Neutrophil (primary cell): ENCODE data around the gene TRABD.

Experiments
- H3K27ac ChIP-seq: fragments of 200-600 bp; sonication (generic); 2 replicates; pipeline ENCODE4 v1.5.1; 2016; ENCODE audit warnings: mild to moderate bottlenecking, moderate library complexity
- H3K27me3 ChIP-seq: fragments of 200-600 bp; sonication (generic); 2 replicates; pipeline ENCODE4 v1.6.0; 2016; ENCODE audit warnings: mild to moderate bottlenecking
- H3K36me3 ChIP-seq: fragments of 200-600 bp; sonication (generic); 2 replicates; pipeline ENCODE4 v1.5.1; 2017
- H3K4me1 ChIP-seq, 2 experiments: fragments of 200-600 bp in 1 of 2; sonication (generic) in 1 of 2; 1 replicate in 1 of 2; 2 replicates in 1 of 2; pipeline versions ENCODE4 v1.5.1 to v1.6.1; 2013 to 2016; ENCODE audit warnings: low read depth in 1 of 2, low read length in 1 of 2, mild to moderate bottlenecking in 1 of 2, moderate library complexity in 1 of 2; ENCODE audit not compliant: control insufficient read depth in 1 of 2, insufficient read depth in 1 of 2
- H3K4me3 ChIP-seq, 2 experiments: fragments of 200-600 bp in 1 of 2; sonication (generic) in 1 of 2; 1 replicate in 1 of 2; 2 replicates in 1 of 2; pipeline ENCODE4 v1.5.1; 2013 to 2016; ENCODE audit warnings: low read depth in 1 of 2, low read length in 1 of 2, mild to moderate bottlenecking in 1 of 2, moderate library complexity in 1 of 2
- H3K9me3 ChIP-seq: fragments of 200-600 bp; sonication (generic); 2 replicates; pipeline ENCODE4 v1.5.1; 2016
- TF ChIP-seq, protein P1 (sequence below): fragments of 200-600 bp; sonication (generic); IDR thresholded peaks from 2 replicates; pipeline ENCODE4 v1.5.1; 2016; ENCODE audit warnings: antibody characterized with exemption

Gene TRABD

DNA sequence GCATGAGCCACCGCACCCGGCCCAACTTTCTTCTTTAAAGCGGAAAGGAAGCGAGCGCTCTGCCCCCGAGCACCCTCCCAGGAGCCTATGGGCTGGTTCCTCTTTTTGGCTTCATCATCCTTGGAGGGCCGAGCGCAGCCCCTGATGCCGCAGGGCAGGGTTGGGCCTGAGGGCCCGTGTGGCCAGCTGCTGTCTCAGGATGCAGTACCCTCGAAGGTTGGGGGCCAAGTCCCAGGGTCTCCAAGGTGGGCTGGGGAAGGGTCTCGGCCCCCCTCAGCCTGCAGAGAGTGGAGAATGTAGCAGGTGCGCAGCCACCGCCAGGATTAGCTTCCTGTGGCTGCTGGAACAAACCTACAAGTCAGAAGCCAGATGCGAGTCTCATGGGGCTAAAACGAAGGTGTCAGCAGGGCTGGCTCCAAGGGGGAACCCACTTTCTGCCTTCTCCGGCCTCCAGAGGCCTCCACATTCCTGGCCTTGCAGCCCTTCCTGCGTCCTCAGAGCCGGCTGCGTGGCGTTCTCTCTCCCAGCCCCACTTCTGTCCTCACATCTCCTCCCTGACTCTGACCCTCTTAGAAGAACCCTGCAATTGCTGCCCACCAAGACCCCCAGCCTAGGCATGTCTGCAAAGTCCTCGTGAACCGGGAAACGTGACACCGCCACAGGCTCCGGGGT is 12.3 kb upstream of the TRABD start:
- Histone ChIP-seq H3K27ac (peak overlapping the region; percentile 62), H3K4me1 (peaks cover 23 to 40% of the 10 kb centered on the region in 2 experiments), H3K36me3 (peaks cover 13% of the 10 kb centered on the region), H3K9me3 (no peaks in the 10 kb centered on the region), H3K4me3 (peak overlapping the region; percentile 17 to 44), H3K27me3 (peaks cover 69% of the 10 kb centered on the region)
- TF ChIP-seq, protein P1, sequence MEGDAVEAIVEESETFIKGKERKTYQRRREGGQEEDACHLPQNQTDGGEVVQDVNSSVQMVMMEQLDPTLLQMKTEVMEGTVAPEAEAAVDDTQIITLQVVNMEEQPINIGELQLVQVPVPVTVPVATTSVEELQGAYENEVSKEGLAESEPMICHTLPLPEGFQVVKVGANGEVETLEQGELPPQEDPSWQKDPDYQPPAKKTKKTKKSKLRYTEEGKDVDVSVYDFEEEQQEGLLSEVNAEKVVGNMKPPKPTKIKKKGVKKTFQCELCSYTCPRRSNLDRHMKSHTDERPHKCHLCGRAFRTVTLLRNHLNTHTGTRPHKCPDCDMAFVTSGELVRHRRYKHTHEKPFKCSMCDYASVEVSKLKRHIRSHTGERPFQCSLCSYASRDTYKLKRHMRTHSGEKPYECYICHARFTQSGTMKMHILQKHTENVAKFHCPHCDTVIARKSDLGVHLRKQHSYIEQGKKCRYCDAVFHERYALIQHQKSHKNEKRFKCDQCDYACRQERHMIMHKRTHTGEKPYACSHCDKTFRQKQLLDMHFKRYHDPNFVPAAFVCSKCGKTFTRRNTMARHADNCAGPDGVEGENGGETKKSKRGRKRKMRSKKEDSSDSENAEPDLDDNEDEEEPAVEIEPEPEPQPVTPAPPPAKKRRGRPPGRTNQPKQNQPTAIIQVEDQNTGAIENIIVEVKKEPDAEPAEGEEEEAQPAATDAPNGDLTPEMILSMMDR = no peak

DNA sequence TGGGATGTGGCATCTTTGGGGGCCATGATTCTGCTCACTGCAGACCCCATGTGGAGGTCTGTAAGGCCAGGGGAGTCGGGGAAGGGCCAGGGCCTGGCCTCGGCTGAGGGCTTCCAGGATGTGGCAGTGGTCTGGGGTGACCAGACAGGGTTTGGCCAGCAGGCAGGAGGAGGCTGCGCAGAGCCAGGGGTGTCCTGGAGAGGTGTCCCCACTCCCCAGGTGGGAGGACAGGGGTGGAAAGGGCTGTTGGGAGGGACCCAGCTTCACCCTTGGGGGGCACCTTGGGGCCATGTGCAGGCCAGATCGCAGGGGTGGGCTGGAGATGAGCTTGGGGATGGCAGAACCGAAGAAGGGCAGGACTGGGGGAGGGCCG is 11.7 kb upstream of the TRABD start:
- TF ChIP-seq, protein P1 = no peak
- no peaks in the 10 kb centered on the region for H3K9me3 ChIP-seq
- no peak overlapping the region for H3K27ac ChIP-seq
- no peak overlapping the region for H3K4me3 ChIP-seq
- H3K27me3 ChIP-seq = peaks cover 69% of the 10 kb centered on the region
- H3K36me3 ChIP-seq = peaks cover 15% of the 10 kb centered on the region
- peaks cover 23 to 40% of the 10 kb centered on the region in 2 experiments for H3K4me1 ChIP-seq

DNA sequence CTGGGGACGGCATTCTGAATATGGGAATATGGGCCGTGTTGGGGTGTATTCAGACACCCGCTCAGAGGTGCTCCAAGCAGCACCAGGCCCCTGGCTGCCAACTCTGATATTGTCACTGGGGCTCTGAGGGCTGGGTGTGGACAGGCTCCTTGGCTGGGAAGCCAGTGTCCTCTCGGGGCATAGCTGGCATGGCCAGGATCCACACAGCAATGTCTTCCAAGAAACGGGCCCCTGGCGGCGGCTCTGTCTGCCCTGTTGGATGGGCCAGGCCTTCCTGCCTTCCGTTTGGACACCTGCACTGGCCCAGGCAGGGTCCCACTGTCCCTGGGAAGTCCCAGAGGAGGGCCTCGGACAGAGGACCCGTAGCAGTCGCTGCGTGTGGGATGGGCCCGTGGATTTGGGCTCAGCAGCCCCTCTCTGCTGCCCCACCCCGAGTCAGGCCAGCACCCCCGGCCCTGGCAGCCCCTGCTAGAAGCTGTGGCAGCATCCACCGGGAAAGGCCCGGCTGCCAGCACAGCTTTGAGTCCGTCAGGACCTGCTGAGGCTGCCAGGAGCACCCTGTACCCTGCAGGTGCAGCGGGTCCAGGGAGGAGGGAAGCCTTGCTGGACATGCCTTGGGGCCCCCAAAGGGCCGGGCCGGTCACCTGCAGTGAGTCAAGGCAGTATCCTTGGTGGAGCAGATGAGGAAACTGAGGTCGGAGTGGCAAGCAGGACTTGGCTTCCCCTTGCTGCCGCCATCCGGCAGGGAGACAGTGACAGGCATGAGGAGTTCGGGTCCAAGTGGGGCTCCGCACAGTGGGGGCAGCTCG is 11.1 kb upstream of the TRABD start:
- Histone ChIP-seq H3K27ac (no peak overlapping the region), H3K4me3 (no peak overlapping the region)
- TF ChIP-seq, protein P1 = no peak

DNA sequence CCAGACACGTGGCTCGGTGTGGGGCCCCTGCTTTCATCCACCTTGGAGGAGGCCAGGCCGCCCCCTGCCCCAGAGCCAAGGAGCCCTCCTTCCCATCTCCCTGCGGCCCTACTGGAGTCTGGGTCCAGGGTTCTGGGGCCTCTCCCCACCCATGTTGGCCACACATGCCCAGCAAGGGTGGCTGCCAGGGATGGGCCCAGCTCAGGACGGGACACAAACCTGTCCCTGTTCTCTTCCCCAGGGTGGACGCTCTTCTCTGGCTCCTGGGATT is 10.6 kb upstream of the TRABD start:
- Histone ChIP-seq H3K27ac (no peak overlapping the region), H3K36me3 (peaks cover 27% of the 10 kb centered on the region)

More for the DNA sequence above, 11.1 kb upstream of the TRABD start:
- peaks cover 21% of the 10 kb centered on the region for H3K36me3 ChIP-seq
- peaks cover 69% of the 10 kb centered on the region for H3K27me3 ChIP-seq
- H3K9me3 ChIP-seq = no peaks in the 10 kb centered on the region
- peaks cover 23 to 35% of the 10 kb centered on the region in 2 experiments for H3K4me1 ChIP-seq

DNA sequence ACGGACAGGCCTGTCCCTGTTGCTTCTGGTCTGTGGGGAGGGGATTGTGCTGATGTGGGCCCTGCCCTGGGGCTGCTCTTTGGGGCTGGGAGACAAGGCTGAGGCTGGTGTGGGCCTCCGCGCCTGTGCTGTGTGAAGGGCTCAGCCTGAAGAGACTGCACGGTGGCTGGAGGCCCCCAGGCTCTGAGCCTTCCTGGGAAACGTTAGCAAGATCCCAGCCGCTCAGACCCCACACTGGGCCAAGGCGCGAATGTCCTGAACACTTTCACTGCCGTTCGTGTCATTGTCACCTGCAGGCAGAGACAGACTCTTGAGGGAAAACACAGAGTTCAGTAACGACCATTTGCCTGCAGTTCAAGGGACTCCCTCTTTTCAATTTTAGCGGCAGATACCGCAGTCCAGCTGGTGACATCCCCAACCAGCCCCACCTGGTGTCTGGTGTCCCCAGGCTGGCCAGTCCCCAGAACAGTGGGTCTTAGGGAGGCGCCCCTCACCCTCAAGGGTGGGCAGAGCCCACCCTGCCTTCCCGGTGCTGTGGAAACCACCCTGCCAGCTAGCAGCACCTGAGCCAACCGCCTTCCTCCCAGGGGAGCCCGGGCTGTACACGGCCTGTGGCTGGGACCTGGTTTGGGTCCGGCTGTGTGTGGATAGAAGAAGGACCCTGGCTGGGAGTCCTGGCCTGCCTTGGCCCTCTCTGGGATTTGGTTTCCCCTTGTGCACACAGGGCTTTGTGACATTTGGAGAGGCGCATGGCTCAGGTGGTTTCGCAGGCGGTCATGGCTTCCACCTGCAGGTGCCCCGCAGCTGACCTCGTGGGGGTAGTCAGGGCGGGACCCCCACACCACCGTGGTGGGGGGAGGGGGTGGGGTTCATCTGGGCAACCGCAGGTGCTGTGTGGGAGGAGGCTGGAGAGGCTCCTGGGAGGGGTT is 9.5 kb upstream of the TRABD start:
- H3K36me3 ChIP-seq = peaks cover 37% of the 10 kb centered on the region
- H3K9me3 ChIP-seq = no peaks in the 10 kb centered on the region
- H3K27ac ChIP-seq = no peak overlapping the region
- TF ChIP-seq, protein P1 = no peak
- peaks cover 67% of the 10 kb centered on the region for H3K27me3 ChIP-seq
- H3K4me3 ChIP-seq = no peak overlapping the region
- H3K4me1 ChIP-seq = peaks cover 17 to 29% of the 10 kb centered on the region in 2 experiments

More for the DNA sequence above, 10.6 kb upstream of the TRABD start:
- peaks cover 72% of the 10 kb centered on the region for H3K27me3 ChIP-seq
- no peak overlapping the region for H3K4me3 ChIP-seq
- no peaks in the 10 kb centered on the region for H3K9me3 ChIP-seq
- TF ChIP-seq, protein P1 = no peak
- H3K4me1 ChIP-seq = peaks cover 23 to 35% of the 10 kb centered on the region in 2 experiments
